H1 (cell line): ENCODE measurements around the gene NT5M.

Experiments used
- ASH2L ChIP-seq: fragments of 200-600, 300-600 bp; sonication (generic); IDR thresholded peaks from one replicate; pipeline ENCODE4 v1.7.1; 2017; ENCODE audit warnings: low read length
- CBX5 ChIP-seq: fragments of 300-800, 300-1000 bp; sonication (generic); IDR thresholded peaks from 2 replicates; pipeline ENCODE4 v1.7.1; 2016; ENCODE audit warnings: antibody characterized with exemption, low read length, low read depth
- CTCF ChIP-seq, 3 experiments: IDR thresholded peaks; 1 replicate in 2 of 3; 2 replicates in 1 of 3; pipeline versions ENCODE4 v1.5.1 to v1.6.1; 2011; ENCODE audit warnings: low read length in 3 of 3, mild to moderate bottlenecking in 3 of 3, inconsistent platforms in 2 of 3, low read depth in 1 of 3, moderate library complexity in 1 of 3; ENCODE audit not compliant: insufficient read depth in 1 of 3; ENCODE audit errors: control extremely low read depth in 1 of 3
- EP300 ChIP-seq, 2 experiments: IDR thresholded peaks; 1 replicate in 1 of 2; 2 replicates in 1 of 2; pipeline ENCODE4 v1.6.1; 2011 to 2012; ENCODE audit warnings: low read depth in 2 of 2, low read length in 2 of 2, mild to moderate bottlenecking in 2 of 2, borderline replicate concordance in 1 of 2, inconsistent platforms in 1 of 2, moderate library complexity in 1 of 2
- MAFK ChIP-seq: IDR thresholded peaks from 2 replicates; pipeline ENCODE4 v1.6.1; 2012; ENCODE audit warnings: low read depth, mild to moderate bottlenecking, improper control_type of control experiment, low read length
- POLR2AphosphoS5 ChIP-seq: IDR thresholded peaks from 2 replicates; pipeline ENCODE4 v1.6.1; 2011; ENCODE audit warnings: low read depth, low read length
- RBBP5 ChIP-seq: IDR thresholded peaks from 2 replicates; pipeline ENCODE4 v1.7.1; 2012; ENCODE audit warnings: low read depth, mild to moderate bottlenecking, inconsistent platforms, low read length, moderate library complexity, borderline replicate concordance
- RNF2 ChIP-seq: fragments of 200-900, 300-1000 bp; sonication (generic); IDR thresholded peaks from 2 replicates; pipeline ENCODE4 v1.7.1; 2016; ENCODE audit warnings: borderline replicate concordance, low read depth, mild to moderate bottlenecking, antibody characterized with exemption, low read length; ENCODE audit not compliant: poor library complexity, severe bottlenecking; ENCODE audit errors: missing control alignments
- SIN3A ChIP-seq, 2 experiments: IDR thresholded peaks in 1 of 2; conservative IDR thresholded peaks in 1 of 2; 2 replicates each; pipeline ENCODE4 v1.6.1; 2011 to 2012; ENCODE audit warnings: low read length in 2 of 2, improper control_type of control experiment in 1 of 2, low read depth in 1 of 2, mild to moderate bottlenecking in 1 of 2
- TCF12 ChIP-seq: IDR thresholded peaks from 2 replicates; pipeline ENCODE4 v1.6.1; 2011; ENCODE audit warnings: low read depth, mild to moderate bottlenecking, low read length
- TEAD4 ChIP-seq: IDR thresholded peaks from 2 replicates; pipeline ENCODE4 v1.6.1; 2012; ENCODE audit warnings: low read depth, low read length, inconsistent platforms, mixed read lengths

GRCh38 chr17:17328251-17328650 lies 25.1 kb downstream of the NT5M start:
- no peak for TF ChIP-seq CTCF (IDR thresholded peaks at IDR 0.05; ENCODE audit: control extremely low read depth in 1 of 3, insufficient read depth in 1 of 3, low read depth in 1 of 3, low read length in 3 of 3)
- TF ChIP-seq TCF12 = no peak
- TF ChIP-seq RBBP5 = no peak
- no peak for TF ChIP-seq MAFK
- TF ChIP-seq RNF2 = no peak
- no peak for TF ChIP-seq EP300 (IDR thresholded peaks at IDR 0.05; ENCODE audit: borderline replicate concordance in 1 of 2, low read depth in 2 of 2, low read length in 2 of 2)
- no peak for TF ChIP-seq POLR2AphosphoS5
- TF ChIP-seq TEAD4 = no peak
- TF ChIP-seq CBX5 = no peak
- no peak for TF ChIP-seq SIN3A (conservative IDR thresholded peaks at IDR 0.05 in 1 of 2, IDR thresholded peaks at IDR 0.05 in 1 of 2; ENCODE audit: low read depth in 1 of 2, low read length in 2 of 2)
- no peak for TF ChIP-seq ASH2L
